PC-3 (cell line): ENCODE data around the gene FBXO31. TPM values are rescaled to one million over a fixed set of nuclear protein-coding genes. Genes with fewer than 3 reads are reported as not detected.
"Not testable (repeated sequence)": the region's sequence is repeated elsewhere in the genome, so short reads cannot be mapped to it uniquely, and the experiment has no call there.

Experiments used
- ATAC-seq: fragments of 200-7000 bp; cut with Tn5 transposase; 2 replicates; pipeline ENCODE4 v1.9.1; 2020; ENCODE audit warnings: mild to moderate bottlenecking, moderate library complexity
- BruUV-seq: library from RNA; stranded (reverse); fragments of 400-500 nt; replicated peaks from 2 replicates; lab custom pipeline; 2021; lab: Mats Ljungman, UMichigan
- CTCF ChIA-PET: fragments of 300-600 bp; sonication (Branson Sonifier 250); formaldehyde crosslinking; loops from one replicate; lab custom pipeline; 2022; ENCODE audit warnings: antibody characterized with exemption; lab: Charles Lee
- POLR2A ChIA-PET: fragments of 300-600 bp; sonication (Branson Sonifier 250); formaldehyde crosslinking; loops from one replicate; lab custom pipeline; 2022; ENCODE audit warnings: antibody characterized with exemption; ENCODE audit not compliant: unreplicated experiment; lab: Charles Lee
- DNase-seq: peaks from one replicate; pipeline ENCODE4 v3.0.0-alpha.2; 2015
- H2AFZ ChIP-seq: fragments of 300-600 bp; sonication (generic); 2 replicates; pipeline ENCODE4 v1.6.0; 2016; ENCODE audit warnings: antibody characterized with exemption, low read length
- H3F3A ChIP-seq: fragments of 300-600 bp; sonication (generic); one replicate; pipeline ENCODE4 v1.6.0; 2017; ENCODE audit warnings: antibody characterized with exemption, low read length, control low read depth, mild to moderate bottlenecking; ENCODE audit not compliant: unreplicated experiment
- H3K27ac ChIP-seq: fragments of 300-600 bp; sonication (generic); 2 replicates; pipeline ENCODE4 v1.5.1; 2016; ENCODE audit warnings: mild to moderate bottlenecking, low read length
- H3K27me3 ChIP-seq: fragments of 300-600 bp; sonication (generic); 2 replicates; pipeline ENCODE4 v1.6.1; 2016; ENCODE audit warnings: low read length, mixed read lengths
- H3K36me3 ChIP-seq: fragments of 300-600 bp; sonication (generic); 2 replicates; pipeline ENCODE4 v1.6.1; 2016; ENCODE audit warnings: low read depth, mixed run types, low read length, mixed read lengths
- H3K4me1 ChIP-seq: fragments of 300-600 bp; sonication (generic); 2 replicates; pipeline ENCODE4 v1.5.1; 2016; ENCODE audit warnings: low read length; ENCODE audit not compliant: insufficient read depth
- H3K4me2 ChIP-seq: fragments of 300-600 bp; sonication (generic); 2 replicates; pipeline ENCODE4 v1.6.0; 2016; ENCODE audit warnings: low read length
- H3K4me3 ChIP-seq: fragments of 300-600 bp; sonication (generic); 2 replicates; pipeline ENCODE4 v1.5.1; 2016; ENCODE audit warnings: mild to moderate bottlenecking, low read length, mixed read lengths
- H3K79me2 ChIP-seq: fragments of 300-600 bp; sonication (generic); 2 replicates; pipeline ENCODE4 v1.6.1; 2017; ENCODE audit warnings: low read length, mixed read lengths
- H3K9ac ChIP-seq: fragments of 300-600 bp; sonication (generic); 2 replicates; pipeline ENCODE4 v1.6.0; 2016; ENCODE audit warnings: mild to moderate bottlenecking, low read length
- H3K9me2 ChIP-seq: fragments of 300-600 bp; sonication (generic); replicated peaks from 2 replicates; pipeline ENCODE4 v1.6.1; 2016; ENCODE audit warnings: mixed run types, low read length, mixed read lengths
- H3K9me3 ChIP-seq: fragments of 300-600 bp; sonication (generic); 2 replicates; pipeline ENCODE4 v1.6.1; 2016; ENCODE audit warnings: low read length, mixed read lengths
- H4K20me1 ChIP-seq: fragments of 300-600 bp; sonication (generic); 2 replicates; pipeline ENCODE4 v1.6.1; 2016; ENCODE audit warnings: low read length, mixed read lengths
- CTCF ChIP-seq: fragments of 300-600 bp; sonication (generic); conservative IDR thresholded peaks from 2 replicates; pipeline ENCODE4 v1.5.1; 2017; ENCODE audit warnings: antibody characterized with exemption, low read depth, mild to moderate bottlenecking, low read length
- EZH2 ChIP-seq: fragments of 300-600 bp; sonication (generic); IDR thresholded peaks from one replicate; pipeline ENCODE4 v1.6.1; 2017; ENCODE audit warnings: antibody characterized with exemption, mild to moderate bottlenecking, low read length; ENCODE audit not compliant: unreplicated experiment
- EZH2phosphoT487 ChIP-seq: fragments of 300-600 bp; sonication (generic); IDR thresholded peaks from 2 replicates; pipeline ENCODE4 v1.6.1; 2018; ENCODE audit warnings: mild to moderate bottlenecking, antibody characterized with exemption, low read length, borderline replicate concordance
- intact Hi-C: fragments of 100-400 bp; cut with micrococcal nuclease; formaldehyde crosslinking; loops from 2 replicates; pipeline ENCODE4 v1.9.0; 2023
- total RNA-seq: library from RNA; depleted of rRNA; stranded (reverse); fragments of >200 nt; gene quantifications from 2 replicates; pipeline ENCODE4 v1.2.3, GENCODE V29; 2014

FBXO31 gene
- total RNA-seq, 1 experiment from 2014 or later = 14.8 TPM

- H3K36me3 ChIP-seq = no peaks in the 10 kb centered on the region
- no TSS peak for BruUV-seq
Observed at GRCh38 chr16:87342504-87342903, 41.1 kb downstream of the FBXO31 start.

GRCh38 chr16:87340198-87340597, 43.4 kb downstream of the FBXO31 start:
- POLR2A ChIA-PET = no interaction called here
- intact Hi-C loops = no loop called here

More at GRCh38 chr16:87342504-87342903, 41.1 kb downstream of the FBXO31 start:
- no peak overlapping the region for H3K4me3 ChIP-seq
- intact Hi-C loops = no loop called here
- no peaks in the 10 kb centered on the region for H3F3A ChIP-seq
- no peak for DNase-seq
- TF ChIP-seq CTCF = no peak
- no peak for TF ChIP-seq EZH2
- no peak for TF ChIP-seq EZH2phosphoT487
- H3K9me3 ChIP-seq = no peaks in the 10 kb centered on the region
- H3K9me2 ChIP-seq = no peaks in the 10 kb centered on the region
- H3K4me1 ChIP-seq = no peaks in the 10 kb centered on the region
- no peak overlapping the region for H3K4me2 ChIP-seq
- H3K27me3 ChIP-seq = no peaks in the 10 kb centered on the region
- POLR2A ChIA-PET = no interaction called here
- H3K79me2 ChIP-seq = no peaks in the 10 kb centered on the region
- H3K9ac ChIP-seq = no peak overlapping the region
- CTCF ChIA-PET = no interaction called here
- ATAC-seq = no peak
- H4K20me1 ChIP-seq = no peaks in the 10 kb centered on the region
- no peak overlapping the region for H2AFZ ChIP-seq
- no peak overlapping the region for H3K27ac ChIP-seq

GRCh38 chr16:87339724-87340105, 43.9 kb downstream of the FBXO31 start:
- ATAC-seq, H3K27me3 ChIP-seq, H3K36me3 ChIP-seq, intact Hi-C loops, H3K27ac ChIP-seq, H3F3A ChIP-seq, H3K79me2 ChIP-seq, DNase-seq, H3K9ac ChIP-seq, H3K9me3 ChIP-seq, H3K4me3 ChIP-seq, CTCF ChIA-PET, H4K20me1 ChIP-seq, H3K4me2 ChIP-seq, POLR2A ChIA-PET, H3K9me2 ChIP-seq, BruUV-seq, H2AFZ ChIP-seq, H3K4me1 ChIP-seq: not testable (repeated sequence)

More at GRCh38 chr16:87340198-87340597, 43.4 kb downstream of the FBXO31 start:
- Histone ChIP-seq H3K27ac (no peak overlapping the region), H3K36me3 (no peaks in the 10 kb centered on the region), H3K9me2 (no peaks in the 10 kb centered on the region), H3K79me2 (no peaks in the 10 kb centered on the region), H3K27me3 (no peaks in the 10 kb centered on the region), H4K20me1 (no peaks in the 10 kb centered on the region), H3K4me1 (no peaks in the 10 kb centered on the region), H3K4me3 (no peak overlapping the region), H3K4me2 (no peak overlapping the region), H3F3A (no peaks in the 10 kb centered on the region), H2AFZ (no peak overlapping the region), H3K9ac (no peak overlapping the region), H3K9me3 (no peaks in the 10 kb centered on the region)
- ATAC-seq (no peak), DNase-seq (no peak)
- TF ChIP-seq EZH2phosphoT487 = no peak
- no peak for TF ChIP-seq CTCF
- no peak for TF ChIP-seq EZH2
- CTCF ChIA-PET = no interaction called here
- BruUV-seq = no TSS peak
